ENCODE results near the gene CBY1. TPM values are rescaled to one million over a fixed set of nuclear protein-coding genes. Genes with fewer than 3 reads are reported as not detected.
A peak's percentile ranks its signal among the peaks of the same experiment; 100 is the strongest.

The CBY1 gene
- total RNA-seq (14.5 and 16.2 TPM in 2 replicates), polyA plus RNA-seq (35.5 and 42.3 TPM in 2 replicates), polyA minus RNA-seq (ENCODE audit: low replicate concordance) (12.2 and 24.9 TPM in 2 replicates)
- polyA plus RNA-seq (2012) = 37.7 and 42.0 TPM in 2 replicates

DNA sequence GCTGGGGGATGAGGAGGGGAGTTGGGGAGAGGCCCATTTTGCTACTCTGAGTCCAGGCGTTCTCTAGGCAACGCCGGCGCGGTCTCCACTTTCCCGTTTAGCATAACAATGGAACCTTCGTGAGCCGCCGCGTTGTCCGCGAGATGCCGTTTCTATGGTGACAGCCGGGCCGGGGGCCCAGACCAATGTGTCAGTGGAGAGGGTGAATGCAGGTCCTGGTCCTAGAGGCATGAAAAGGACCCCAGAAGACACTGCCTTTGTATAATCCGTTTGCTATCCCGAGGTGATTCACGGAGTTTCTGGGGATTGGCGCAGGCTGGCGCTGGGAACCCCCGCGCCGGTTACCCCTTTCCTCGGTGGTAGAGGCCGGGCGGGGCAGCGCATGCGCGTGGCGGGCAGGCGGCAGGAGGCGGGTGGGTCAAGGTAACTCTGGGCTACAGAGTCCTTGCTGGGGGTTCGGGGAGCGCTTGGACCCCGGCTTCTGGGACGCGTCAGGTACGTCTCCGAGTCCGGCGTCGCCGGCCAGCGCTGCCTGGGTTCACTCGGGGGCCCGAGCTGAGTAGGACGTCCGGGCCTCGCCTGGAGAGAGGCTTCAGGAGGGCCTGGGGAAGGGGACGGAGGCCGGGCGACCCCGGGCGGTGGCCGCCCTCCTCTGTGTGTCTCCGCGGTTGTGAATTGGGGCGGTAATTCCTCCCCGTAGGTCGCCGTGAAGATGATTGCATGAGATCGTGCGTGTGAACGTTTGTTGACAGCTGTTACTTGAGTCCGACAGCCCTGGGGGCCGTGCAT, at the start of gene CBY1, which contains the start of gene FAM227A:
Gene CBY1, plus strand, starts transcription at position 383 of the 789 bp plus-strand sequence. CDS start 11,417 bp downstream, outside the sequence.
Gene FAM227A, minus strand, starts transcription at position 137 of the 789 bp plus-strand sequence. CDS start 6,224 bp downstream, outside the sequence.
- Histone ChIP-seq H2AFZ (ENCODE audit: low read length) (peak within 1 kb of the TSS; percentile 95), H3K4me3 (replicated peaks in 1 of 4; ENCODE audit: control extremely low read depth in 1 of 4, insufficient read depth in 1 of 4, low read depth in 3 of 4, low read length in 4 of 4) (peak within 1 kb of the TSS; percentile 83 to 99 (median 91)), H3K27me3 (ENCODE audit: control insufficient read depth, insufficient read depth, low read length) (no peaks in the 10 kb centered on the region), H3K27ac (ENCODE audit: insufficient read depth, low read length) (peak within 1 kb of the TSS; percentile 99), H3K4me1 (ENCODE audit: control insufficient read depth, extremely low read depth, insufficient read depth, low read length) (peaks cover 2% of the 10 kb centered on the region), H4K20me1 (ENCODE audit: control insufficient read depth, extremely low read depth, insufficient read depth, low read length) (no peaks in the 10 kb centered on the region), H3K9me3 (ENCODE audit: control insufficient read depth, insufficient read depth, low read depth, low read length) (no peaks in the 10 kb centered on the region), H3K36me3 (ENCODE audit: control insufficient read depth, insufficient read depth, low read length) (no peaks in the 10 kb centered on the region), H3K79me2 (ENCODE audit: control insufficient read depth, insufficient read depth, low read length) (peaks cover 7% of the 10 kb centered on the region), H3K4me2 (ENCODE audit: extremely low read depth, insufficient read depth, low read length) (peak within 1 kb of the TSS; percentile 88), H3K9ac (ENCODE audit: insufficient read depth, low read length) (peak within 1 kb of the TSS; percentile 93)
- DNase-seq (ENCODE audit: low read depth in 2 of 2) = peak; percentile 83 to 86
- TF ChIP-seq EZH2 (IDR thresholded peaks at IDR 0.05; ENCODE audit: low read length, missing control alignments) (no peak), CTCF (conservative IDR thresholded peaks at IDR 0.05 in 1 of 2, IDR thresholded peaks at IDR 0.05 in 1 of 2; ENCODE audit: low read depth in 1 of 2, low read length in 2 of 2) (no peak)

GRCh38 chr22:38607680-38608079, 48.8 kb upstream of the CBY1 start:
- DNase-seq (ENCODE audit: low read depth in 2 of 2) = no peak
- H3K4me2 ChIP-seq (ENCODE audit: extremely low read depth, insufficient read depth, low read length) = no peak overlapping the region
- H3K9ac ChIP-seq (ENCODE audit: insufficient read depth, low read length) = no peak overlapping the region
- no peaks in the 10 kb centered on the region for H4K20me1 ChIP-seq (ENCODE audit: control insufficient read depth, extremely low read depth, insufficient read depth, low read length)
- no peaks in the 10 kb centered on the region for H3K27me3 ChIP-seq (ENCODE audit: control insufficient read depth, insufficient read depth, low read length)
- no peak overlapping the region for H3K27ac ChIP-seq (ENCODE audit: insufficient read depth, low read length)
- TF ChIP-seq CTCF (conservative IDR thresholded peaks at IDR 0.05 in 1 of 2, IDR thresholded peaks at IDR 0.05 in 1 of 2; ENCODE audit: low read depth in 1 of 2, low read length in 2 of 2) (no peak), EZH2 (IDR thresholded peaks at IDR 0.05; ENCODE audit: low read length, missing control alignments) (no peak)
- H3K4me1 ChIP-seq (ENCODE audit: control insufficient read depth, extremely low read depth, insufficient read depth, low read length) = peaks cover 6% of the 10 kb centered on the region
- no peaks in the 10 kb centered on the region for H3K9me3 ChIP-seq (ENCODE audit: control insufficient read depth, insufficient read depth, low read depth, low read length)
- H3K79me2 ChIP-seq (ENCODE audit: control insufficient read depth, insufficient read depth, low read length) = no peaks in the 10 kb centered on the region
- H2AFZ ChIP-seq (ENCODE audit: low read length) = no peak overlapping the region
- H3K36me3 ChIP-seq (ENCODE audit: control insufficient read depth, insufficient read depth, low read length) = no peaks in the 10 kb centered on the region
- H3K4me3 ChIP-seq (replicated peaks in 1 of 4; ENCODE audit: control extremely low read depth in 1 of 4, insufficient read depth in 1 of 4, low read depth in 3 of 4, low read length in 4 of 4) = no peak overlapping the region

- Histone ChIP-seq H4K20me1 (ENCODE audit: control insufficient read depth, extremely low read depth, insufficient read depth, low read length) (no peaks in the 10 kb centered on the region), H3K36me3 (ENCODE audit: control insufficient read depth, insufficient read depth, low read length) (no peaks in the 10 kb centered on the region), H3K9ac (ENCODE audit: insufficient read depth, low read length) (no peak overlapping the region), H3K27ac (ENCODE audit: insufficient read depth, low read length) (no peak overlapping the region), H3K4me1 (ENCODE audit: control insufficient read depth, extremely low read depth, insufficient read depth, low read length) (peaks cover 6% of the 10 kb centered on the region), H3K79me2 (ENCODE audit: control insufficient read depth, insufficient read depth, low read length) (no peaks in the 10 kb centered on the region), H3K4me2 (ENCODE audit: extremely low read depth, insufficient read depth, low read length) (no peak overlapping the region), H3K27me3 (ENCODE audit: control insufficient read depth, insufficient read depth, low read length) (no peaks in the 10 kb centered on the region), H3K4me3 (replicated peaks in 1 of 4; ENCODE audit: control extremely low read depth in 1 of 4, insufficient read depth in 1 of 4, low read depth in 3 of 4, low read length in 4 of 4) (no peak overlapping the region), H3K9me3 (ENCODE audit: control insufficient read depth, insufficient read depth, low read depth, low read length) (no peaks in the 10 kb centered on the region), H2AFZ (ENCODE audit: low read length) (no peak overlapping the region)
- TF ChIP-seq EZH2 (IDR thresholded peaks at IDR 0.05; ENCODE audit: low read length, missing control alignments) = no peak
- TF ChIP-seq CTCF (conservative IDR thresholded peaks at IDR 0.05 in 1 of 2, IDR thresholded peaks at IDR 0.05 in 1 of 2; ENCODE audit: low read depth in 1 of 2, low read length in 2 of 2) = no peak
- DNase-seq (ENCODE audit: low read depth in 2 of 2) = peak in 1 of 2 donors; percentile 3
Observed at GRCh38 chr22:38608992-38609750, 47.3 kb upstream of the CBY1 start.

Data from fibroblast of lung (primary cell).